OCI-LY7 (cell line): ENCODE measurements around the gene PRR12.

Experiments
- CTCF ChIP-seq: fragments of 200-600 bp; sonication (generic); conservative IDR thresholded peaks from 2 replicates; pipeline ENCODE4 v1.5.1; 2014; ENCODE audit warnings: mild to moderate bottlenecking, antibody characterized with exemption, low read length, moderate library complexity, mixed read lengths
- EZH2phosphoT487 ChIP-seq: fragments of 200-600 bp; sonication (generic); IDR thresholded peaks from 2 replicates; pipeline ENCODE4 v1.6.1; 2018; ENCODE audit warnings: low read depth, borderline replicate concordance, mild to moderate bottlenecking, mixed run types, antibody characterized with exemption, low read length, moderate library complexity, mixed read lengths

GRCh38 chr19:49616532-49616931 lies 25.6 kb downstream of the PRR12 start:
- TF ChIP-seq CTCF = no peak
- no peak for TF ChIP-seq EZH2phosphoT487
